H1 (cell line): ENCODE measurements around the gene SPEN. TPM values are rescaled to one million over a fixed set of nuclear protein-coding genes. Genes with fewer than 3 reads are reported as not detected.

Source experiments
- ATF2 ChIP-seq: IDR thresholded peaks from 2 replicates; pipeline ENCODE4 v1.6.1; 2012; ENCODE audit warnings: low read length, inconsistent platforms
- CREB1 ChIP-seq: IDR thresholded peaks from 2 replicates; pipeline ENCODE4 v1.6.1; 2012; ENCODE audit warnings: inconsistent platforms
- RFX5 ChIP-seq: IDR thresholded peaks from 2 replicates; pipeline ENCODE4 v1.6.1; 2011; ENCODE audit warnings: low read depth, low read length, improper control_type of control experiment, borderline replicate concordance
- RXRA ChIP-seq: IDR thresholded peaks from 2 replicates; pipeline ENCODE4 v1.6.1; 2011; ENCODE audit warnings: low read depth, mild to moderate bottlenecking, low read length, moderate library complexity; ENCODE audit not compliant: insufficient read depth
- SIX5 ChIP-seq: IDR thresholded peaks from 2 replicates; pipeline ENCODE4 v1.6.1; 2011; ENCODE audit warnings: mild to moderate bottlenecking, low read depth, low read length
- TBP ChIP-seq: IDR thresholded peaks from 2 replicates; pipeline ENCODE4 v1.6.1; 2011; ENCODE audit warnings: low read depth, low read length, improper control_type of control experiment
- polyA plus RNA-seq, 7 experiments: library from polyadenylated mRNA; depleted of rRNA in 3 of 7; stranded (reverse) in 5 of 7; unstranded in 2 of 7; fragments of >200 nt in 5 of 7; fragments of 200-250 nt in 2 of 7; gene quantifications; 1 replicate in 5 of 7; 2 replicates in 1 of 7; 4 replicates in 1 of 7; pipeline versions ENCODE4 v1.2.1 to v1.2.3, GENCODE V29; 2011 to 2013; ENCODE audit warnings: missing spikeins in 2 of 7, mixed read lengths in 2 of 7
- total RNA-seq: library from RNA; stranded (reverse); fragmentation: NEBNext Ultra II Directional; extraction: Animal tissue kit (Norgen Biotek cat#: 25700); gene quantifications from 2 replicates; pipeline ENCODE4 v1.2.1, GENCODE V29; 2021

Gene SPEN
- total and polyA plus RNA-seq, 2 of the 8 experiments (the other 6 are each of a cell fraction or from before 2014, with no cell fraction given): 12.5 to 52.1 TPM

- TF ChIP-seq ATF2 (no peak), TBP (no peak), RXRA (no peak), CREB1 (no peak), RFX5 (no peak), SIX5 (no peak)
Measured at GRCh38 chr1:15886611-15887167, 39.2 kb downstream of the SPEN start (continued).
